ENCODE data around the gene ITIH3. TPM values are rescaled to one million over a fixed set of nuclear protein-coding genes. Genes with fewer than 3 reads are reported as not detected.

ITIH3 gene
- total RNA-seq, 1 experiment from 2014 or later = 0.37 TPM

DNA sequence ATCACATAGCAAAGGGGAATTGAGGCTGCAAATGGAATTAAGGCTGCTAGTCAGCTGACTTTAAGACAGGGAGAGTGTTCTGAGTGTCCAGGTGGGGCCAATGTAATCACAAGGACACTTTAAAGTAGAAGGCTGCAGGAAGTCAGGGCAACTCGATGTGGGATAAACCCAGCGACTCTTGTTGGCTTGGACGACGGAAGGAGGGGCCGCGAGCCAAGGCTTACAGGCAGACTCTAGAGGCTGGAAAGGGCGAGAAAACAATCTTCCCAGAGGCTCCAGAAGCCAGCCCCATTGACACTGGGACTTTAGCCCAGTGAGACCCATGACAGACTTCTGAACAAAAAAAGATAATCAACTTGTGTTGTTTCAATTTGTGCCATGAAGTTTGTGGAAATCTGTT, 53.1 kb downstream of the ITIH3 start (continued):
- TF ChIP-seq, protein P1, sequence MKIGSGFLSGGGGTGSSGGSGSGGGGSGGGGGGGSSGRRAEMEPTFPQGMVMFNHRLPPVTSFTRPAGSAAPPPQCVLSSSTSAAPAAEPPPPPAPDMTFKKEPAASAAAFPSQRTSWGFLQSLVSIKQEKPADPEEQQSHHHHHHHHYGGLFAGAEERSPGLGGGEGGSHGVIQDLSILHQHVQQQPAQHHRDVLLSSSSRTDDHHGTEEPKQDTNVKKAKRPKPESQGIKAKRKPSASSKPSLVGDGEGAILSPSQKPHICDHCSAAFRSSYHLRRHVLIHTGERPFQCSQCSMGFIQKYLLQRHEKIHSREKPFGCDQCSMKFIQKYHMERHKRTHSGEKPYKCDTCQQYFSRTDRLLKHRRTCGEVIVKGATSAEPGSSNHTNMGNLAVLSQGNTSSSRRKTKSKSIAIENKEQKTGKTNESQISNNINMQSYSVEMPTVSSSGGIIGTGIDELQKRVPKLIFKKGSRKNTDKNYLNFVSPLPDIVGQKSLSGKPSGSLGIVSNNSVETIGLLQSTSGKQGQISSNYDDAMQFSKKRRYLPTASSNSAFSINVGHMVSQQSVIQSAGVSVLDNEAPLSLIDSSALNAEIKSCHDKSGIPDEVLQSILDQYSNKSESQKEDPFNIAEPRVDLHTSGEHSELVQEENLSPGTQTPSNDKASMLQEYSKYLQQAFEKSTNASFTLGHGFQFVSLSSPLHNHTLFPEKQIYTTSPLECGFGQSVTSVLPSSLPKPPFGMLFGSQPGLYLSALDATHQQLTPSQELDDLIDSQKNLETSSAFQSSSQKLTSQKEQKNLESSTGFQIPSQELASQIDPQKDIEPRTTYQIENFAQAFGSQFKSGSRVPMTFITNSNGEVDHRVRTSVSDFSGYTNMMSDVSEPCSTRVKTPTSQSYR (CRISPR knock-in tag; IDR thresholded peaks at IDR 0.05) = no peak
- TF ChIP-seq CREM (CRISPR knock-in tag; IDR thresholded peaks at IDR 0.05) (no peak), EMX1 (CRISPR knock-in tag; IDR thresholded peaks at IDR 0.05) (no peak)
- TF ChIP-seq, protein P2, sequence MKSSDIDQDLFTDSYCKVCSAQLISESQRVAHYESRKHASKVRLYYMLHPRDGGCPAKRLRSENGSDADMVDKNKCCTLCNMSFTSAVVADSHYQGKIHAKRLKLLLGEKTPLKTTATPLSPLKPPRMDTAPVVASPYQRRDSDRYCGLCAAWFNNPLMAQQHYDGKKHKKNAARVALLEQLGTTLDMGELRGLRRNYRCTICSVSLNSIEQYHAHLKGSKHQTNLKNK (CRISPR knock-in tag; IDR thresholded peaks at IDR 0.05) = no peak

DNA sequence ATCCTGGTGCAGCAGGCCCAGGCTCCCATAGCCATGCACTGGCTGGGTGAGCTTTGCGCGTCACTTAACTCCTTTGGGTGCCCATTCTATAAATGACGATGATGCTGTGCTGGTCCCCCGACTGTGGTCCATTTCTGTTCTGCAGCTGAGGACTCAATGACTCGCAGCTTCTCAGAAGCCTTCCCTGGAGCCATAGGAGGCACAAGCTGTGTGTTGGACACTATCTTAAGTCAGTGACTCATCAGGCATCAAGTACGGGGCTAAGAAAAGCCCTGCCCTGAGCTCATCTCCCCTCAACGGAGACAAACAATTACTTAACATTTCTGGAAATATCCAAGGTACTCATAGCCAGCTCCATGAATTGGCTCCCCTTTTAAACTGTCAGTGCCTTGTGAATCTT, 54.0 kb downstream of the ITIH3 start:
- ChIA-PET POLR2A (no interaction called here), CTCF (interaction anchor here (0.9 to 1.5 kb wide), 5 partner anchors 10 to 132 kb away, joined by 3 to 8 read pairs (median 3); partner anchors contain the start of gene MUSTN1)
- no peak overlapping the region for H3K4me3 Mint-ChIP-seq
- DNase-seq (ENCODE audit: low spot score) (no peak), ATAC-seq (no peak)
- H3K4me1 Mint-ChIP-seq = peaks cover 3% of the 10 kb centered on the region; the same call in 1 of the 2 replicates
- H3K27me3 Mint-ChIP-seq (ENCODE audit: low read depth) = no peaks in the 10 kb centered on the region
- TF ChIP-seq GABPB1 (CRISPR knock-in tag; IDR thresholded peaks at IDR 0.05) (no peak), FOXP1 (CRISPR knock-in tag; IDR thresholded peaks at IDR 0.05; ENCODE audit: borderline replicate concordance) (no peak), NFYB (CRISPR knock-in tag; conservative IDR thresholded peaks at IDR 0.05; ENCODE audit: low read depth) (no peak), ZNF232 (CRISPR knock-in tag; IDR thresholded peaks at IDR 0.05) (no peak), OVOL2 (CRISPR knock-in tag; IDR thresholded peaks at IDR 0.05; ENCODE audit: borderline replicate concordance) (no peak), JUN (CRISPR knock-in tag; IDR thresholded peaks at IDR 0.05) (no peak), NR3C1 (CRISPR knock-in tag; conservative IDR thresholded peaks at IDR 0.05; ENCODE audit: low read depth) (no peak), NR1H2 (CRISPR knock-in tag; IDR thresholded peaks at IDR 0.05) (no peak), CREM (CRISPR knock-in tag; IDR thresholded peaks at IDR 0.05) (no peak), TEAD4 (CRISPR knock-in tag; IDR thresholded peaks at IDR 0.05) (no peak), GTF2I (CRISPR knock-in tag; conservative IDR thresholded peaks at IDR 0.05) (no peak), ZBTB21 (CRISPR knock-in tag; IDR thresholded peaks at IDR 0.05; ENCODE audit: borderline replicate concordance) (no peak)
- TF ChIP-seq, protein P3, sequence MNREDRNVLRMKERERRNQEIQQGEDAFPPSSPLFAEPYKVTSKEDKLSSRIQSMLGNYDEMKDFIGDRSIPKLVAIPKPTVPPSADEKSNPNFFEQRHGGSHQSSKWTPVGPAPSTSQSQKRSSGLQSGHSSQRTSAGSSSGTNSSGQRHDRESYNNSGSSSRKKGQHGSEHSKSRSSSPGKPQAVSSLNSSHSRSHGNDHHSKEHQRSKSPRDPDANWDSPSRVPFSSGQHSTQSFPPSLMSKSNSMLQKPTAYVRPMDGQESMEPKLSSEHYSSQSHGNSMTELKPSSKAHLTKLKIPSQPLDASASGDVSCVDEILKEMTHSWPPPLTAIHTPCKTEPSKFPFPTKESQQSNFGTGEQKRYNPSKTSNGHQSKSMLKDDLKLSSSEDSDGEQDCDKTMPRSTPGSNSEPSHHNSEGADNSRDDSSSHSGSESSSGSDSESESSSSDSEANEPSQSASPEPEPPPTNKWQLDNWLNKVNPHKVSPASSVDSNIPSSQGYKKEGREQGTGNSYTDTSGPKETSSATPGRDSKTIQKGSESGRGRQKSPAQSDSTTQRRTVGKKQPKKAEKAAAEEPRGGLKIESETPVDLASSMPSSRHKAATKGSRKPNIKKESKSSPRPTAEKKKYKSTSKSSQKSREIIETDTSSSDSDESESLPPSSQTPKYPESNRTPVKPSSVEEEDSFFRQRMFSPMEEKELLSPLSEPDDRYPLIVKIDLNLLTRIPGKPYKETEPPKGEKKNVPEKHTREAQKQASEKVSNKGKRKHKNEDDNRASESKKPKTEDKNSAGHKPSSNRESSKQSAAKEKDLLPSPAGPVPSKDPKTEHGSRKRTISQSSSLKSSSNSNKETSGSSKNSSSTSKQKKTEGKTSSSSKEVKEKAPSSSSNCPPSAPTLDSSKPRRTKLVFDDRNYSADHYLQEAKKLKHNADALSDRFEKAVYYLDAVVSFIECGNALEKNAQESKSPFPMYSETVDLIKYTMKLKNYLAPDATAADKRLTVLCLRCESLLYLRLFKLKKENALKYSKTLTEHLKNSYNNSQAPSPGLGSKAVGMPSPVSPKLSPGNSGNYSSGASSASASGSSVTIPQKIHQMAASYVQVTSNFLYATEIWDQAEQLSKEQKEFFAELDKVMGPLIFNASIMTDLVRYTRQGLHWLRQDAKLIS (CRISPR knock-in tag; IDR thresholded peaks at IDR 0.05; ENCODE audit: borderline replicate concordance) = no peak
- TF ChIP-seq, protein P4, sequence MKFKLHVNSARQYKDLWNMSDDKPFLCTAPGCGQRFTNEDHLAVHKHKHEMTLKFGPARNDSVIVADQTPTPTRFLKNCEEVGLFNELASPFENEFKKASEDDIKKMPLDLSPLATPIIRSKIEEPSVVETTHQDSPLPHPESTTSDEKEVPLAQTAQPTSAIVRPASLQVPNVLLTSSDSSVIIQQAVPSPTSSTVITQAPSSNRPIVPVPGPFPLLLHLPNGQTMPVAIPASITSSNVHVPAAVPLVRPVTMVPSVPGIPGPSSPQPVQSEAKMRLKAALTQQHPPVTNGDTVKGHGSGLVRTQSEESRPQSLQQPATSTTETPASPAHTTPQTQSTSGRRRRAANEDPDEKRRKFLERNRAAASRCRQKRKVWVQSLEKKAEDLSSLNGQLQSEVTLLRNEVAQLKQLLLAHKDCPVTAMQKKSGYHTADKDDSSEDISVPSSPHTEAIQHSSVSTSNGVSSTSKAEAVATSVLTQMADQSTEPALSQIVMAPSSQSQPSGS (CRISPR knock-in tag; IDR thresholded peaks at IDR 0.05; ENCODE audit: borderline replicate concordance, low read depth) = no peak
- TF ChIP-seq, protein P5, sequence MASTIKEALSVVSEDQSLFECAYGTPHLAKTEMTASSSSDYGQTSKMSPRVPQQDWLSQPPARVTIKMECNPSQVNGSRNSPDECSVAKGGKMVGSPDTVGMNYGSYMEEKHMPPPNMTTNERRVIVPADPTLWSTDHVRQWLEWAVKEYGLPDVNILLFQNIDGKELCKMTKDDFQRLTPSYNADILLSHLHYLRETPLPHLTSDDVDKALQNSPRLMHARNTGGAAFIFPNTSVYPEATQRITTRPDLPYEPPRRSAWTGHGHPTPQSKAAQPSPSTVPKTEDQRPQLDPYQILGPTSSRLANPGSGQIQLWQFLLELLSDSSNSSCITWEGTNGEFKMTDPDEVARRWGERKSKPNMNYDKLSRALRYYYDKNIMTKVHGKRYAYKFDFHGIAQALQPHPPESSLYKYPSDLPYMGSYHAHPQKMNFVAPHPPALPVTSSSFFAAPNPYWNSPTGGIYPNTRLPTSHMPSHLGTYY (CRISPR knock-in tag; IDR thresholded peaks at IDR 0.05) = no peak
- TF ChIP-seq, protein P6, sequence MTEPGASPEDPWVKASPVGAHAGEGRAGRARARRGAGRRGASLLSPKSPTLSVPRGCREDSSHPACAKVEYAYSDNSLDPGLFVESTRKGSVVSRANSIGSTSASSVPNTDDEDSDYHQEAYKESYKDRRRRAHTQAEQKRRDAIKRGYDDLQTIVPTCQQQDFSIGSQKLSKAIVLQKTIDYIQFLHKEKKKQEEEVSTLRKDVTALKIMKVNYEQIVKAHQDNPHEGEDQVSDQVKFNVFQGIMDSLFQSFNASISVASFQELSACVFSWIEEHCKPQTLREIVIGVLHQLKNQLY (CRISPR knock-in tag; IDR thresholded peaks at IDR 0.05) = no peak
- TF ChIP-seq, protein P7, sequence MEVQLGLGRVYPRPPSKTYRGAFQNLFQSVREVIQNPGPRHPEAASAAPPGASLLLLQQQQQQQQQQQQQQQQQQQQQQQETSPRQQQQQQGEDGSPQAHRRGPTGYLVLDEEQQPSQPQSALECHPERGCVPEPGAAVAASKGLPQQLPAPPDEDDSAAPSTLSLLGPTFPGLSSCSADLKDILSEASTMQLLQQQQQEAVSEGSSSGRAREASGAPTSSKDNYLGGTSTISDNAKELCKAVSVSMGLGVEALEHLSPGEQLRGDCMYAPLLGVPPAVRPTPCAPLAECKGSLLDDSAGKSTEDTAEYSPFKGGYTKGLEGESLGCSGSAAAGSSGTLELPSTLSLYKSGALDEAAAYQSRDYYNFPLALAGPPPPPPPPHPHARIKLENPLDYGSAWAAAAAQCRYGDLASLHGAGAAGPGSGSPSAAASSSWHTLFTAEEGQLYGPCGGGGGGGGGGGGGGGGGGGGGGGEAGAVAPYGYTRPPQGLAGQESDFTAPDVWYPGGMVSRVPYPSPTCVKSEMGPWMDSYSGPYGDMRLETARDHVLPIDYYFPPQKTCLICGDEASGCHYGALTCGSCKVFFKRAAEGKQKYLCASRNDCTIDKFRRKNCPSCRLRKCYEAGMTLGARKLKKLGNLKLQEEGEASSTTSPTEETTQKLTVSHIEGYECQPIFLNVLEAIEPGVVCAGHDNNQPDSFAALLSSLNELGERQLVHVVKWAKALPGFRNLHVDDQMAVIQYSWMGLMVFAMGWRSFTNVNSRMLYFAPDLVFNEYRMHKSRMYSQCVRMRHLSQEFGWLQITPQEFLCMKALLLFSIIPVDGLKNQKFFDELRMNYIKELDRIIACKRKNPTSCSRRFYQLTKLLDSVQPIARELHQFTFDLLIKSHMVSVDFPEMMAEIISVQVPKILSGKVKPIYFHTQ (CRISPR knock-in tag; IDR thresholded peaks at IDR 0.05) = no peak
- H3K27ac Mint-ChIP-seq = no peak overlapping the region
- no peaks in the 10 kb centered on the region for H3K9me3 Mint-ChIP-seq
- H3K36me3 Mint-ChIP-seq = peaks cover 24% of the 10 kb centered on the region

Data from WTC11 (cell line).